Keratinocyte (primary cell): ENCODE results near the gene ST6GALNAC5.

Experiments used
- EZH2 ChIP-seq: IDR thresholded peaks from one replicate; pipeline ENCODE4 v1.6.1; 2012; ENCODE audit warnings: inconsistent platforms, mild to moderate bottlenecking, low read length, moderate library complexity
- TF ChIP-seq, protein P1 (sequence below), 3 experiments: IDR thresholded peaks in 1 of 3; conservative IDR thresholded peaks in 1 of 3; optimal IDR thresholded peaks in 1 of 3; 2 replicates in 2 of 3; 3 replicates in 1 of 3; pipeline versions ENCODE3 to v1.5.1; 2011; ENCODE audit warnings: low read length in 3 of 3, mild to moderate bottlenecking in 3 of 3, moderate library complexity in 2 of 3, control low read depth in 1 of 3, inconsistent platforms in 1 of 3; ENCODE audit not compliant: insufficient read depth in 2 of 3; ENCODE audit errors: extremely low read depth in 1 of 3

DNA sequence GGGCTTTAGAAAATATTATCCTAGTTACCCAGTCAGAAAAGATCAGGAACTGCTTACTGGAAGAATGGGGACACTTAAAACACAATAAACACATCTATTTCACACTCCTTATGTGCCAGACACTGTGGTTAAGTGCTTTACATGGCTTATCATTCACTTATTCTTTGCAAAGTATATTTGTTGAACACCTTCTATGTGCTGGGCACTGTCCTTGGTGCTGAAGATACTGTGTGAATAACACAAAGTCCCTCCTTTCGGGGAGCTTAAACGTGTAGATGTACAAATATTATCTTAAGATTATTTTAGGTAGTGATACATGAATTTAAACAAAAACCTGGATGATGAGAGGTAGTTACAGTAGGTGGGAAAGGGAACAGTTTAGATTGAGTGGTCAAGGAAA lies 169.3 kb downstream of the ST6GALNAC5 start:
- TF ChIP-seq, protein P1, sequence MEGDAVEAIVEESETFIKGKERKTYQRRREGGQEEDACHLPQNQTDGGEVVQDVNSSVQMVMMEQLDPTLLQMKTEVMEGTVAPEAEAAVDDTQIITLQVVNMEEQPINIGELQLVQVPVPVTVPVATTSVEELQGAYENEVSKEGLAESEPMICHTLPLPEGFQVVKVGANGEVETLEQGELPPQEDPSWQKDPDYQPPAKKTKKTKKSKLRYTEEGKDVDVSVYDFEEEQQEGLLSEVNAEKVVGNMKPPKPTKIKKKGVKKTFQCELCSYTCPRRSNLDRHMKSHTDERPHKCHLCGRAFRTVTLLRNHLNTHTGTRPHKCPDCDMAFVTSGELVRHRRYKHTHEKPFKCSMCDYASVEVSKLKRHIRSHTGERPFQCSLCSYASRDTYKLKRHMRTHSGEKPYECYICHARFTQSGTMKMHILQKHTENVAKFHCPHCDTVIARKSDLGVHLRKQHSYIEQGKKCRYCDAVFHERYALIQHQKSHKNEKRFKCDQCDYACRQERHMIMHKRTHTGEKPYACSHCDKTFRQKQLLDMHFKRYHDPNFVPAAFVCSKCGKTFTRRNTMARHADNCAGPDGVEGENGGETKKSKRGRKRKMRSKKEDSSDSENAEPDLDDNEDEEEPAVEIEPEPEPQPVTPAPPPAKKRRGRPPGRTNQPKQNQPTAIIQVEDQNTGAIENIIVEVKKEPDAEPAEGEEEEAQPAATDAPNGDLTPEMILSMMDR (optimal IDR thresholded peaks at IDR 0.05 in 1 of 3, IDR thresholded peaks at IDR 0.05 in 1 of 3, conservative IDR thresholded peaks at IDR 0.05 in 1 of 3; ENCODE audit: extremely low read depth in 1 of 3, insufficient read depth in 2 of 3, low read length in 3 of 3): no peak
- TF ChIP-seq EZH2: no peak
